IPS-11a (cell line): ENCODE measurements around the gene DENND2A.
"Not testable (repeated sequence)": the region's sequence is repeated elsewhere in the genome, so short reads cannot be mapped to it uniquely, and the experiment has no call there.

ENCODE experiments used
- H3K4me3 ChIP-seq: one replicate; pipeline ENCODE4 v1.5.1; 2013; ENCODE audit warnings: low read depth, low read length, control low read depth

DENND2A gene

DNA sequence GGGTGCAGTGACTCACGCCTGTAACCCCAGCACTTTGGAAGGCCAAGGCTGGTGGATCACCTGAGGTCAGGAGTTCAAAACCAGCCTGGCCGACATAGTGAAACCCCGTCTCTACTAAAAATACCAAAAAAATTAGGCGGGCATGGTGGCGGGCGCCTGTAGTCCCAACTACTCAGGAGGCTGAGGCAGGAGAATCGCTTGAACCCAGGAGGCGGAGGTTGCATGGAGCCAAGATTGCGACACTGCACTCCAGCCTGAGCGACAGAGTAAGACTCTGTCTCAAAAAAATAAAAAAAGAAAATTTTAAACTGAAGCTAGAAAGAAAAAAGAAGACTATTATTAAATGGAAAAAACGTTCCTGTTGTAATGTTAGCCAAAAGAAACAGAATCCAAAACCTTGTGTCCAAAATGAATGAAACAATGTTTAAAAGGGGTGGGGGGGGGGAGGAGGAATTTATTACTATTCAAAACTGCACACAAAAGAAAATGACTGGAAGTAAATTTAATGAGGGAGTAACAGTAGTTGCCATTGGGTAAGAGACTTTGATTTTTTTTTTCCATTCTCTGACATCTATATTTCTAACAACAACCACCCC lies 20.6 kb downstream of the DENND2A start:
- not testable (repeated sequence) for H3K4me3 ChIP-seq

DNA sequence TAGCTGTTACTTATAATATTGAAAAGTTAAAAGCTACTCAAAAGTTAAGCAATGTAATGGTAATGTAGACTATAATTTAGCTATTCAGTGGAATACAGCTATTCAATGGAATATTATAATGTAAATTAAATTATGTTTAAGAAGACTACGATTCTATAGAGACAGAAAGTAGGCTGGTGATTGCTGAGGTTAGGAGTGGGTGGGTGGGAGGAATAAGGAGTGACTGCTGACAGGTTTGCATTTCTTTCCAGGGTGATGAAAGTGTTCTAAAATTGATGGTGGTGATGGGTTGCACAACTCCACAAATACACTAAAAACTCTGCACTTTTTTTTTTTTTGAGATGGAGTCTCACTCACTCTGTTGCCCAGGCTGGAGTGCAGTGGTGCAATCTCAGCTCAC lies 21.4 kb downstream of the DENND2A start:
- no peak overlapping the region for H3K4me3 ChIP-seq

DNA sequence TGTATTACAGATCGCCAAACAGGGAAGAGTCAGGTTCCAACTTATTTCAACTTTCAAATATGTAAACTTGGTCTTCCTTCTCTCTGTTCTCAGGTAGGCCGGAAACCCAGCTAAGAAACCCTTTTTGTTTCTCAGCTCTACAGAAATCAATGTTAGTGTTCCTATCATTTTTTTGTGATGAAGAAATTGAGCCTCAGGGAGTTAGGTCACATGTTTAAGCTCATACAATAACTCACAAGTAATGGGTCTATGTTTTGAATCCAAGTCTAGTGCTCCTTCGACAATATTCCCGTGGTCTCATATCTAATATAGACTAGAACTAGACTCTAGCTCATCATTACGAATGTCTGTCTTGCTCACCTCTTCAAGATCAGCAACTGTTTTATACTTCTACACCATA lies 22.3 kb downstream of the DENND2A start:
- no peak overlapping the region for H3K4me3 ChIP-seq

DNA sequence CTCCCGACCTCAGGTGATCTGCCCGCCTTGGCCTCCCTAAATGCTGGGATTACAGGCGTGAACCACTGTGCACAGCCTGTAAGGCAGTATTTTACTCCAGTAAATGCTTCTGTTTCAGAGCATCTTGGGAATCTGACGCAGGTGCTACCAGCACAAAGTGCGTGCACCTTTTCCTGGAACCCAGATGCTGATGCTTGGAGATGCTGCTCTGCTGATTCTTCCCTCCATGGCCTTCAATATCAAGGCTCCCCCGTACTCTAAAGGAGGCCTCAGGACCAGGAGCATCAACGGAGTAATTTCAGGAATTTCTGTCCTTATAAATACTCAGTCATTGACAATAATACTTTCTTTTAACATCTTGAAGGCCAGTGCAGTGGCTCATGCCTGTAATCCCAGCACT lies 23.5 kb downstream of the DENND2A start:
- H3K4me3 ChIP-seq = no peak overlapping the region

DNA sequence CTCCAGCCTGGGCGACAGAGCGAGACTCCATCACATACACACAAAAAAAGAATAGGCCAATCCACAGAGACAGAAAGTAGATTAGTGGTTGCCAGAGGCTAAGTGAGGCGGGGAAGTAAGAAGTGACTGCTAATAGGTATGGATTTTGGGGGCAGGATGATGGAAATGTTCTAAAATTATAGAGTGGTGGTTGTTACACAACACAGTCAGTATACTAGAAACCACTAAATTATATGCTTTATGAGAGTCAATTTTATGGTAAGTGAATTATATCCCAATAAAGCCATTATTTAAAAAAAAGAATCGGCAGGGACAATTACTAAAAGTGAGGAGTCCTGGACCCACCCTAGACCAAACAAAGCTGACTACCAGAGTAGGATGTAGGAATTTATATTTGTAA lies 24.3 kb downstream of the DENND2A start:
- H3K4me3 ChIP-seq = no peak overlapping the region

DNA sequence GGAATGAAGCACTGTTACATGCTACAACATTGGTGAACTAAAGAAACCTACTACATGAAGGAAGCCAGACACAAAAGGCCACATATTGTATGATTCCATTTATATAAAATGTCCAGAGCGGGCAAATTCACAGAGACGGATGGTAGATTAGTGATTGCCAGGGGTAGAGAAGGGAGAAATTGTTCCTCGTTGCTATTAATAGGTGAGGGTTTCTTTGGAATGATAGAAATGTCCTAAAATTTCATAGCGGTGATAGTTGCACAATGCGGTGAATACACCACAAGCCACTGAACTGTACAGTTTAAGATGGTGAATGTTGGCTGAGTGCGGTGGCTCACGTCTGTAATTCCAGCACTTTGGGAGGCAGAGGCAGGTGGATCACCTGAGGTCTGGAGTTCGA lies 29.0 kb downstream of the DENND2A start:
- no peak overlapping the region for H3K4me3 ChIP-seq

DNA sequence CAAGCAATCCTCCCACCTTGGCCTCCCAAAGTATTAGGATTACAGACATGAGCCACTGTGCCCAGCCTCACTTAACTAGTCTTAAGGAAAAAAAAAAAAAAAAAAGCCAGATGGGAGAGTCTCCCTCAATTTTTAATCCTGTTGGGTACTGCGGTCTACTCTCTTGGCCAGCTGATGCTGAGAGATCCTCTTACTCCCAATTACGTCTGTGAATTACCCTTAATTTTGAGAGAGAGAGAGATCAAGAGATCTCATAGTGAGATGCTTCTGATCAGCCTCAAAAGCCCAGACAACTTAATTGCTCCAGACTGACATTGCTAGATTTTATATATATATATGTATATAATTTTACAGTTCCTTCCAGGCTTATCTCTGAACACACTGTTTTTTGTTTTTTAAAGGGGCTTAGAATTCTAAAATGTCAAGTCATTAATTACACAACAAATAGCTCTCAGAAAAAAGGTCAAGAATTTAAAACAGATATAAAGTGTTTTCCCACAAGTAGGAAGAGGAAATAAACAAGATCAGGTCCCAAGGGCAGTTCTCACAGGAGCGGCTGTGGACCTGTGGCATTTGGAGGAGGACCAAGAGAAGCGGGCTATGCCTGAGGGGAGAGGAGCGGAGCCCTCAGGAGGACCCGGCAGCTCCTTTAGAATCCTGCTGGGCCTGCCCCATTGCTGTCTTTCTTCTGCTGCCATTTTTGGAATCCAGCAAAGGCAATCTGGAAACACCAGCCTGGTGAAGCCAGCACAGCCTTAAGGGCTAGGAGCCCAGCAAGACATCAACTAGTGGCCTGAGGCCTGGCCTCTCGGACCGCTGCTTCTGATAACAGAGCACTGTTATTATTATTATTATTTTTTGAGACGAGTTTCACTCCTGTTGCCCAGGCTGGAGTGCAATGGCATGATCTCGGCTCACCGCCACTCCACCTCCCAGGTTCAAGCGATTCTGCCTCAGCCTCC lies 30.1 kb downstream of the DENND2A start:
- no peak overlapping the region for H3K4me3 ChIP-seq

DNA sequence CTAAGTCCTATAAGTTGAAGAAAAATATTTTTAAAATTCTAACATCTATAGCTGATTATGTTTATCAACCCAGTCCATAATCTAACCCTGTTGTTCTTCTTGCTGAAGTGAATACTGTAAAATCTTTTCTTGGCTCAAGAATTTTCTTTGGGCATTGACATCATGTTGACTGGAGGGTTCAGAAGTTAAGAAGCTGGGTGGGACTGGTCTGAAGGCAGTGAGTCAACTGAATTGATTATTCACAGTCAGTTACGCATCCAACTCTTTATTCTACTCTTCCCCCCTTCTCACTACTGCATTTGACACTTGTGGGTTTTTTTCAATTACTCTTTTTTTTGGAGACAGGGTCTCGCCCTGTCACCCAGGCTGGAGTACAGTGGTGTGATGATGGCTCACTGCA lies 31.0 kb downstream of the DENND2A start:
- H3K4me3 ChIP-seq = no peak overlapping the region

DNA sequence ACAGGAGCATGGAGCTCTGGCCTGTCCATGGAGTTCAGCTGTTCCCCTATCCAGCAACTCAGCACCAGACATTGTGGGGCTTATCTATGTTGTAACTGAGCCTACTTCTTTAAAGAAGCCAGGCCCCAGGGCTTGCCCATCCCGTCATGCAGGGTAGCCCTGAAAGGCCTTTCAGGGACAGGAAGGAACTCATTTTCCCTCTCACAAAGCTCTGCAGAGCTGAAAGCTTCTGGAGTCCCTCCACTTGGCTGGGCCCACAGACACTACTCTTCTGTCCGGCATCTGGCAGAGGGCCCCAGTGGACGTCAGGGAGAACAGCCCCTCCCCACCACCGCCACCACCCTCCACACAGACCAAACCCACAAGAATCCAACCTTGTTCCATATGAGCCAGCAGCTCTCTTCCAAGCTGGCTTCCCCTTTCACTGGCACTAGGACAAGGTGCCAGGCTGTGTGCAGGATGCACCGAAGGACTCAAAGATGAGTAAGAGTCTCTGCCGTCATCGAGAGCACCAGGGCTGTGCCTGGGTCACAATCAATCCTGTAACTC lies 33.1 kb downstream of the DENND2A start:
- no peak overlapping the region for H3K4me3 ChIP-seq

DNA sequence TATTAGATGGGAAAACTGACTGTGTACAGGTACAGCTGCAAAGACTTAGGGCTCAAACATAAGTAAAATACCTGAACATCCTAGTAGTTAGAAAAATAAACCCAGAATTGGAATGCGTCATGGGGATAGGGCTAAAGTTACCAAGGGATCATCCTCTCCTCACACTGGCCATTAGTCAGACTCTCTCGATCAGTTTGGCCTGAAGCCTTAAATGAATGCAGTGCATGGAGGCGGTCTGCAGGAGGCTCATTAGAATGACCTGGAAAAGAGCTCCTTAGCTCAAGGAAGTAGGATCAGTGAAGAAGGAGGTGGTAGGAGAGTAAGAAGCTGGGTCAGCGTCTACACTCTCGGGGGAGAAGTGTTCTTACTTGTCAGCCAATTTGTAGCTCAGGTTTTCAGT lies 35.3 kb downstream of the DENND2A start:
- H3K4me3 ChIP-seq = no peak overlapping the region

DNA sequence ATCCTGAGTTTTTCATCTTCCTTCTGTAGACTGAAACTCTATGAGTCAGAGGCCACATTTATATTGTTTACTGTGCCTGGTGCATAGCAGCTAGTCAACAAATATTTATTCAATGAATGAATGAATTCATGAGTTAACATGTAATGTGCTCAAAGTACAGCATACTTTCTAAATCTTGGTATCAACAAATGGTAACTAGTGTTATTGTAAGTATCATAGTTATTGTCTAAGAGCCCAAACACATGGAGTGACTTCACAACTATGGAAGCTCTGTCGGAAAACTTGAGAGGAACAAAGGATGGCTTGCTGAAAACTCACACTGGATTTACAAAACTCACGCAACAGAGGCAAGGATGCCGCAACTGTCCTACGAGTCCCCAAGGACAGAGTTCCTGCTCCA lies 35.9 kb downstream of the DENND2A start:
- no peak overlapping the region for H3K4me3 ChIP-seq

DNA sequence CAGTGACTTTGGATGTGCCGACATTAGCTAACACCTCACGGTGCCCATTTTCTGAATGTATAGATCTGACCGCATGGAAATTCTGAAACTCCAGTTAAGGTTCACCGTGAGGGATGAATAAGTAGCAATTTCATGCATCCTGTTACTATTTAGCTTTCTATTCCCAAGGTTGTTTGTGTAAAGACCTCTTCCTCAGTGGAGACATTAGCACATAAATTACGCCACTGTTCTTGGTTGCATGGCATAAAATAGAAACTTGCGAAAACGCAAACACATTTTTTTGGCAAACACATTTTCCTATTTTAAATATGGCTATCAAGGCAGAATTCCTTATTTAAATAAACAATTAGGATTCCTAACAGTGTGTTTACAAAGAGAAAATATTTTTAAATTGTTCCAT lies 36.5 kb downstream of the DENND2A start:
- no peak overlapping the region for H3K4me3 ChIP-seq

DNA sequence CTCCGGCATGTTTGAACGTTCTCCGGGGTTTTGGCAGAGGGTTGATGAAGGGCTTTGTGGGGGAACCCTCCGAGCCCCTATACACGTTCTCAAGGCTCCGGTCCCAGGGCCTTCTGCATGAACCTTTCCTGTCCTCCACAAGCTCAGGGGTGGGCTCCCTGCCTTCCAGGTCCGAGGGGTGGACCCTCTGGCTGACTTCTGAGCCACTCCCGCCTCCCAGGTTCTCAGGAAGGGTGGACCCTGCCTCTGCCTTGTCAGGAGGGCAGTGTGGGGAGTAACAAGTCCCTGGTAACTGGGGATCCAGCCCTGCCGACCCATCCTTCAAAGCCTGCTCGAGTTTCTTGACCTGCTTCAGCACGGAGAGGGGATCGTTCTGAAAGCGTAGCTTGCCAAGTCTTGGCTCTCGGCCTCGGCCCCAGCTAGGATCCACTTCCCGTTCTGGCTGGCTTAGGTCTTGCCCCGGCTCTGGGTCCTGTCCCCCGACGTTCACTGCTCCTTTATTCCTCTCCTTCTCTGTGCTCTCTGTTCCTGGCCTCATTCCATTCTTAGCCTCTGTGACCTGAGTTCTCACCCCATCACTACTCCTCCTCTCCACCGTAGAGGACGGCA lies 38.9 kb downstream of the DENND2A start:
- no peak overlapping the region for H3K4me3 ChIP-seq

DNA sequence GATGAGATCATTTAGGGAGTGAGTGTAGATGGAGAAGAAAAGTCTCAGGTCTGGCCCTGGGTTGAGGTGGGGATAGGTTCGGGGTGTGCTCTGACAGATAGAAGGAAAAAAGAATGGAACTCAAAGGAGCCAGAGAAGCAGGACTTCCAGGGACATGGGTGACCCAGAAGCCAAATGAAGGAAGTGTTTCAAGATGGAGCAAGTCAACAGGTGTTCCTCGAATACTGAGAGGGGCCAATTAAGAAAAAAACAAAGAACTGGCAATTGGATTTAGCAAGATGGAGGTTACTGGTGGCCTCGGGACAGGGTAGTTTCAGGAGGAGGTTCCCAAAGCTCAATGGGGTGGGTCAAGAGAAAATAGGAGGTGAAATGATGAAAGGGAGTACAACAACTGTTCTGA lies 40.3 kb downstream of the DENND2A start:
- H3K4me3 ChIP-seq = no peak overlapping the region

DNA sequence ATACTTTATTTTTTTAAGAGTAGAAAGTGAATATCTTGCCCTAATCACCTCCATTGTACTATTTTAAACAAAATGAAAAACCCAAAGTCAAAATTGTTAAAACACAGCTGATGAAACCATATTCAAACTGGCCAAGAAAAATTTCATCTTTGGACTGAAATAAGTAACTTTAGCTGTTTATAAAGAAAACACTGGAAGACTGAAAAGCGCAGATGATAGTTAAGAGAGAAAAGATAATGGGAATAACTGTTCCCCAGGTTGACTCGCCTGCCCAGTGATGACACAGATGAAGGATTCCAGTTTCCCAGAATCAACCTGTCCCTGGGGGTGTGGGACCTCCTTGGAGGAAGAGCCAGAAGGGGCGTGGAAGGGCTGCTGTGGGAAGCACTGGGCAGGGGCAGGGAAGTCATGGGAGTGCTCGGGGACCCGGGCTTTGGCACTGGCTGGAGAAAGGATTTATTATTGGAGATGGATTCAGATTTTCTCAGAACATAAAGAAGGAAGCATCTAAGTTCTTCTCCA lies 43.1 kb downstream of the DENND2A start:
- no peak overlapping the region for H3K4me3 ChIP-seq

DNA sequence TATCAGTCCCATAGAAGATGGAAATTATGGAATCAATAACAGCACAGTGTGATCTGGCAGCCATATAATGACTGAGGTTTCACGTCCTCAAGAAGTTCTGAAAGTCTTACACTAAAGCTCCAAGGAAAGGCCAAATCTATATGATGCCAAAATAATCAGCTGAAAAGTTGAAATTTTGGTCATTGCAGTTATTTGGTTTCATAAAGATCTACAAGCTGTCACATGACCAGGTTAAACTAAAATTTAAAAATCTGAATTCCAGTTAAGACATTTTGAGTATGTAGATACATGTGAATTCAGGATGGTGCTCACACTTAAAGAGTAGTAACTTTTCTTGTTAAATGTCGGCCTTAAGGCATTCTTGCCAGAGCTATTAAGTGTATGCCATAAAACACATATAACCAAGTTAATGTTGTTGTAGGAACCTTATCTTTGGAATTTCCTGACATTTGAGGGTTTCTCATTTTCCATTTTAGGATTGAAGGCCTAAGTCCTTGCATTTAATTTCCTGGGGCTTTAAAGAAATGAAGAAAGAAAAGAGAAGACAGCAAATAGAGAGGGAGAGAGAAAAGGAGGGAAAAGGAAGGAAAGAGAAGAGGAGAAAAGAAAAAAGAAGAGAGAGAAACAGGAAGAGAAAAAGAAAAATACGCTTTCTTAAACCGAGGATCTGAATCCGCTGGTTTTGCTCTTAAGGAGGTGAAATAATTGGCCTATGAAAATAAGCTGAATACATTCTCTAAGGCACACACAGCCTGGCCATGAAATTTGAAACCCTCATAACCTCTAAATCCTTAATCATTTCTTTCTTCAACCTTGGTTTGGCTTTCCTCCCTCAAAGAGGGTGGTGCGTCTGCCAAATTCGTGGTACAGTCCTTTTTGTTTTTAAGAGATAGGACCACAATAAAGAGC lies 43.8 kb downstream of the DENND2A start:
- no peak overlapping the region for H3K4me3 ChIP-seq

DNA sequence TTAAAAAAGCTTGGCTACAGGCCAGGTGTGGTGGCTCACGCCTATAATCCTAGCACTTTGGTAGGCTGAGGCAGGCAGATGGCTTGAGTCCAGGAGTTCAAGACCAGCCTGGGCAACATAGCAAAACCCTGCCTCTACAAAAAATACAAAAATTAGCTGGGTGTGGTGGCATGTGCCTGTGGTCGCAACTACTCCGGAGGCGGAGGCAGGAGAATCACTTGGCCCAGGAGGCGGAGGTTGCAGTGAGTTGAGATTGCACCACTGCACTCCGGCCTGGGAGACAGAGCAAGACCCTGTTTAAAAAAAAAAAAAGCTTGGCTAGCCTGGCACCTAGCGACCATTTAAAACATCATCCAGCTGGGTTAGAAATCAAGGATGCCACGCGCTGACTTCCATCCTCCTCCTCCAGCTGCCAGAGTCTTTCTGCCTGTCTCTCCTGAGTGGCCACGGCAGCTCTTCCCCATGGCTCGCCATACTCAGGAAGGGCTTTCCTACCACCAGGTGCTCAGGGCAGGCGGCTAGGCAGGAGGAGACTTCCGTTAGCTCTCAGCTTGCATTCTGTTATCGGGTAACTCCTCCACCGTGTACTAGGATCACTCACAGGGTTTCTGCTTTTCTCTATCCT lies 45.0 kb downstream of the DENND2A start:
- H3K4me3 ChIP-seq = no peak overlapping the region

DNA sequence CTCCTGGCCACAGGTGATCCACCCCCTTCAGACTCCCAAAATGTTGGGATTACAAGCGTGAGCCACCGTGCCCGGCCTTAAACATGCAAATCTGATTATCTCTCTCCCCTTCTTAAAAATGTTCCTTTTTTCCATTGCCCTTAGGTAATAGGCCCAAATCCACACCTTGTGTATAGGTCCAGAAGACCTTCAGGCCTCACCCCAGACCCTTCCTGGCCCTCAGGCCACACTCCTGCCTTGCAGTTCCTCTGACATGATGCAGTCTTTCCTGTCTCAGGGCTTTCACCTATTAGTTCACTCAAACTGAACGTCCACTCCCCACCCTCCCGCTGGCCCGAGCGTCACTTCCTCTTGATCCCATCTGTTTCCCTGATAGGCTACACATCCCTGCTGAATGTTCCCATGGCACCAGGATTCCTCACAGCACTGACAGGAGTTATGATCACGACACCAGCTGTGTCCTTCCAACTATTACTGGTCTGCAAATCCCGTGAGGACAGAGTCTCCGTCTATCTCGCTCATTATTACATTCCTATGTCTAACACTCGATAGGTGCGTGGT lies 46.4 kb downstream of the DENND2A start:
- H3K4me3 ChIP-seq = no peak overlapping the region

DNA sequence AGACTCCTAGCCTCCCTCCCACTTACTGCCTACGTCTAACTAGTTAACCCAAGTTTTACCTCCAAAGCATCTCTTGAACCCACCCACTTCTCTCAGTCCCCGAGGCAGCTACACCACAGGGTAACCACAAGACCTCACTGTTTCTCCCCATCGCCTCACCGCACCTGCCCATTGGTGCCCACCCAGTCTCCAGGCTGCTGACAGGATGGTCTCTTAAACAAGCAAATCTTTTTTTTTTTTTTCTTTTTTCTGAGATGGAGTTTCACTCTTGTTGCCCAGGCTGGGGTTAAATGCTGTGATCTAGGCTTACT lies 47.0 kb downstream of the DENND2A start:
- H3K4me3 ChIP-seq = no peak overlapping the region
